Fibroblast of skin of abdomen (primary cell): ENCODE data around the gene WASHC3. TPM values are rescaled to one million over a fixed set of nuclear protein-coding genes. Genes with fewer than 3 reads are reported as not detected.
"Not testable (repeated sequence)": the region's sequence is repeated elsewhere in the genome, so short reads cannot be mapped to it uniquely, and the experiment has no call there.

ENCODE experiments used
- DNase-seq: peaks from one replicate; pipeline ENCODE4 v3.0.0-alpha.2; 2013
- polyA plus RNA-seq, 2 experiments: library from polyadenylated mRNA; unstranded; fragments of 120-200 nt; gene quantifications; one replicate each; pipeline ENCODE4 v1.2.1, GENCODE V29; 2013; ENCODE audit not compliant: insufficient read length in 2 of 2

The WASHC3 gene, protein sequence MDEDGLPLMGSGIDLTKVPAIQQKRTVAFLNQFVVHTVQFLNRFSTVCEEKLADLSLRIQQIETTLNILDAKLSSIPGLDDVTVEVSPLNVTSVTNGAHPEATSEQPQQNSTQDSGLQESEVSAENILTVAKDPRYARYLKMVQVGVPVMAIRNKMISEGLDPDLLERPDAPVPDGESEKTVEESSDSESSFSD
- polyA plus RNA-seq (2013, experiment 1 of 2; ENCODE audit: insufficient read length) = 55.6 TPM
- polyA plus RNA-seq (2013, experiment 2 of 2; ENCODE audit: insufficient read length) = 55.4 TPM

DNA sequence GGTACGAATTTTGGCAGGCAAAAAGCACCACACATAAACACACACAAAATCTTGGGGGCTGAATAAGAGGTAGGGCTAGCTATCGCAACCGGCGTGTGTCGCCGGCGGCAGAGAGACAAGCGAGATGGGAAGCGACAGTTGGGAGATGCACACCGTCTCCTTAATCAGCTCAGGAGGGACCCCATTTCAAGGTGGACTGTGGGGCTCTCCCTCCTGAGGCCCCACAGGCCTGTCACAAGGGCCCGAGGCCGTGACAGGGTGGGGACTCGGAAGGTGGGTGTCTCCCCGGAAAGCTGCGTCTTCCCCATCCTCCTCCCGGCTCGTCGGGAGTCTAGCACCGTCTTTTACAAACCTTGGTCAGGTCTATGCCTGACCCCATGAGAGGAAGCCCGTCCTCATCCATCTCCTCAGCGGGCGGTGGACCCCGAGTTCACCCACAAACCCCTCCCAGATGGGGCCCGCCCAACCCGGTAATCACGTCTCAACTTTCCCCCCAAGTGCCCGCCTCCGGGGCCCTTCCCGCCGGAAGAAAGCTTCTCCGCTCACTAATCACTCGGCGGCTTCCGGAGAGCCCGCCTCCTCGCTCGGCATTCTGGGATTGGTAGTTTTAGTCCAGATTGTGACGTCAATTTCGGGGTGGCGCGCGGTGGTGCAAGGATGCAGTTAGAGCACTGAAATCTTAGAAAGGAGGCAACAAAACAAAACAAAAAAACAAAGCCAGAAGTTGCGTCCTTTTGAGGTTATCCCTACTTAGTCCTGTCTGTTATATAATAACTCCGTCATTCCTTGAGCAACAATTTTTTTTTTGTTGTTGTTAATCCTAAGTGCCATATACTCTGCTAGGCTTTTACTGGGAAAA, at the start of gene WASHC3:
Gene WASHC3 (minus strand): TSS at position 432 of the 859 bp plus-strand sequence. CDS start 29 bp downstream, at position 403.
- DNase-seq = peak; percentile 93

- DNase-seq = no peak
Observed at GRCh38 chr12:102110782-102111181, 49.0 kb upstream of the WASHC3 start.

DNA sequence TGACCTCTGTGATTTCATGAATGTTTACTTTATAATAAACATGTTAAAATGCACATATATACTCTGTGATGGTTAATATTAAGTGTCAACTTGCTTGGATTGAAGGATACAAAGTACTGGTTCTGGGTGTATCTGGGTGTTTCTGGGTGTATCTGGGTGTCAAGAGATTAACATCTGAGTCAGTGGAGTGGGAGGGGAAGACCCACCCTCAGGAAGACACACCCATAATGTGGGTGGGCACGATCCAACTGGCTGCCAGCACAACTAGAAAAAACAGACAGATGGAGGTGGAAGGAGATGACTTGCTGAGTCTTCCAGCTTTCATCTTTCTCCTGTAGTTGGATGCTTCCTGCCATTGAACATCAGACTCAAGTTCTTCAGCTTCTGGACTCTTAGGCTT, 46.2 kb upstream of the WASHC3 start:
- no peak for DNase-seq

- DNase-seq = no peak
Observed at GRCh38 chr12:102106905-102107304, 45.1 kb upstream of the WASHC3 start.

GRCh38 chr12:102096855-102097254, 35.1 kb upstream of the WASHC3 start:
- DNase-seq = no peak

- DNase-seq = peak; percentile 24
Observed at GRCh38 chr12:102095677-102096263, 34.0 kb upstream of the WASHC3 start.

DNA sequence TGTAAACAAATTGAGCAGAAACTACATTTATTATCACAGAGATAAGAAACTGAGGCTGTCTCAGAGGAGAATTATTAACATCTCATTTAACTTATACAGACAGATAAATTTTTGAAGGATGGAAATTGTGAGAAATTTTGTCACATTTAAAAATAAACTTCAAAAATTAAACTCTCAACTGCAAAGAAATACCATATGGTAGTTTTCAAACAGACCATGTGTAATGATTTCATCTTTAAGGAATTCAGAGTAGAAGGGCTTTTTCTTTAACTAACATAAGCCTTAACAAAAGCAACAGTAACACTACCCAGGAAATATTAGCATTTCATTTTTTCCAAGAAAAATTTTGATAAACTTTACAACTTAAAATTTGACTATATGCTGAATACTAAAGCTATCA, 31.5 kb upstream of the WASHC3 start:
- DNase-seq = peak; percentile 32

GRCh38 chr12:102089228-102089835, 27.5 kb upstream of the WASHC3 start:
- DNase-seq = not testable (repeated sequence)

GRCh38 chr12:102080842-102081241, 19.1 kb upstream of the WASHC3 start:
- no peak for DNase-seq

- DNase-seq = not testable (repeated sequence)
Observed at GRCh38 chr12:102072092-102072491, 10.3 kb upstream of the WASHC3 start.

DNA sequence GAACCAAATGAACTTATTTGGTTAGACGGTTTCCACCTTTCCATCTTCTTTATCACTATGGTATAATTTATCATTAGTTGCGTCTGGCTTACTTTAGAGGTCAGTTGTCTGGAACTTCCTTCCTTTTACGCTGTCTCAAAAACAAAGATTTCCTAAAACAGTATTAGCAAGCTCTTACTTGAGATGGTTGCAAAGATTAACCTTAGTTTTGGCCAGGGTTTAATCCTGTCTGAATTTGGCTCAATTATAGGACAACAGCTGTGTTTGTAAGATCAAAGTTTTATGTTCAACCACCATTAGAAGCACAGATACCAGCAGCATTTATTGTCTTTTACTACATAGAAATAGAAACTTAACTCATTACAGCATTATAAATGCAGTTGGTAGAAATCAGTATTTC, 7.9 kb upstream of the WASHC3 start:
- no peak for DNase-seq

GRCh38 chr12:102067574-102068258, 5.9 kb upstream of the WASHC3 start:
- DNase-seq = peak; percentile 67

GRCh38 chr12:102064476-102064875, 2.7 kb upstream of the WASHC3 start:
- DNase-seq = no peak

- no peak for DNase-seq
Observed at GRCh38 chr12:102063069-102063468, 1.3 kb upstream of the WASHC3 start.

DNA sequence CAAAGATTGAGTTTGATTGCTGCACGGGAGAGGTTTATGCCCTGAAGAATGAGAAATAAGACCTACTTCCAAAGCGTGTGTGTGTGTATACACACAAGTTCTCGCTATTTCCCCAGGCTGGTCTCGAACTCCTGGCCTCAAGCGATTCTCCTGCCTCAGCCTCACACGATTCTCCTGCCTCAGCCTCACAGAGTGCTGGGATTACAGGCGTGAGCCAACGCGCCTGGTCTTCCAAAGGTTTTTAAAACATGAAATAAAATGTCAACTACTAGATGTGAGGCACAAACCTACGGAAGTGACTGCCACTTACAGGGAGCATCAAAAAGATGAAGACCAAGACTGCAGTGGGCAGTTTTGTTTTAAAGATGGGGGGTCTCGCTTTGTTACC, 622 bp upstream of the WASHC3 start:
- DNase-seq = no peak

DNA sequence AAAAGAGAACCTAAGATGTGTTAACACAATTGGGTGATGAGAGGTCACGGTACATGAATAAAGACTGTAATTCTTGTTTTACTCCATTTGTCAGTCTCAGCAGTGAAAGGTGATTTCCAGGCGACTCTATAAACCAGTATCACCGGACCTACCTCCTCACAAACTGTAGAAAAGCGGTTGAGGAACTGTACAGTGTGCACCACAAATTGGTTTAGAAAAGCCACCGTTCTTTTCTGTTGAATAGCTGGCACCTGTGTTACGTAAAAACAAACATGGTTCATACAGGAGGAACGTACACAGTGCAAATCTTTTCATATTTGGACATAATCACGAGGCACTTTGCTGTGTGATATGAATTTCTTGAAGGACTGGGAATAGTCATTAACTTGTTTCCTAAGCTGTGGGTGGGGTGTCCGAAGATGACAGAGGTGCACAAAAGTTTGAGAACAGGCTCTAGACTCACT, 663 bp downstream of the WASHC3 start:
- DNase-seq = no peak

- no peak for DNase-seq
Observed at GRCh38 chr12:102059343-102059742, 2.4 kb downstream of the WASHC3 start.

DNA sequence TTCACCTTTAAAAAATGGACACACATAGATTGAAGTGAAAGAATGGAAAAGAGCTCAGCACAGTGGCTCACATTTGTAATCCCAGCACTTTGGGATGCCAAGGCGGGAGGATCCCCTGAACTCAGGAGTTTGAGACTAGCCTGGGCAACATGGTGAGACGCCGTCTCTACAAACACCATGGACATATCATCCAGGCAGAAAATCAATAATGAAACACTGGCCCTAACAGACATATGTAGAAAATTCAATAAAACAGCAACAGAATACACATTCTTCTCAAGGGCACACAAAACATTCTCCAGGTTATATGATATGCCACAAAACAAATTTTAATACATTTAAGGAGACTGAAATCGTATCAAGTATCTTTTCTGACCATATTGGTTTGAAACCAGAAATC, 7.4 kb downstream of the WASHC3 start:
- DNase-seq = no peak

GRCh38 chr12:102053062-102053349, 8.8 kb downstream of the WASHC3 start:
- no peak for DNase-seq

- DNase-seq = no peak
Observed at GRCh38 chr12:102052192-102053061, 9.4 kb downstream of the WASHC3 start.

DNA sequence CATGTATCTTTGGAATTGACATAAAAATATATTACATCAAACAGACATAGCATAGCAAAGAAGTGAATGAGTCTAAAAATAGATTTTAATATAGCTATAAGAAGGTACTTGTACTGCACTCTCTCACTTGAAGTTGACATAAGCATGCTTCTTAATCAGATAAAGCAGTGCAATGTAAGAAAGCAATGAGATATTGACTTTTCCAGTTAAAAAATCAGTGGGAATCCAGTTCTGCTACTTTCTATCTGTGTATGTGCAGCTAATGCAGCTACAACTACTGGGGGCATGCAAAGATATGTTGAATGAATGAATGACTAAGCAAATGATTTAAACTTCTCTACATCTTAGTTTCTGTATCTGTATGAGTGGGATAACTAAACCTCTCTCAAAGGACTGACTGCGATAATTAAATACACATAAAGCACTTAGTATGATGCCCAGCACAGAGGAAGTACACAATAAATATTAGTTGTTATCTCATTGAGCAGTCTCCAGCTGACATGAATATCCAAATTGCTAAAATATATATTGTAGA, 10.3 kb downstream of the WASHC3 start:
- DNase-seq = no peak
